PC-3 (cell line): Measurements from ENCODE around the gene CPN1. TPM values are rescaled to one million over a fixed set of nuclear protein-coding genes. Genes with fewer than 3 reads are reported as not detected.
"Not testable (repeated sequence)": the region's sequence is repeated elsewhere in the genome, so short reads cannot be mapped to it uniquely, and the experiment has no call there.

ENCODE experiments used
- ATAC-seq: fragments of 200-7000 bp; cut with Tn5 transposase; 2 replicates; pipeline ENCODE4 v1.9.1; 2020; ENCODE audit warnings: mild to moderate bottlenecking, moderate library complexity
- BruUV-seq: library from RNA; stranded (reverse); fragments of 400-500 nt; replicated peaks from 2 replicates; lab custom pipeline; 2021; lab: Mats Ljungman, UMichigan
- CTCF ChIA-PET: fragments of 300-600 bp; sonication (Branson Sonifier 250); formaldehyde crosslinking; loops from one replicate; lab custom pipeline; 2022; ENCODE audit warnings: antibody characterized with exemption; lab: Charles Lee
- POLR2A ChIA-PET: fragments of 300-600 bp; sonication (Branson Sonifier 250); formaldehyde crosslinking; loops from one replicate; lab custom pipeline; 2022; ENCODE audit warnings: antibody characterized with exemption; ENCODE audit not compliant: unreplicated experiment; lab: Charles Lee
- DNase-seq: peaks from one replicate; pipeline ENCODE4 v3.0.0-alpha.2; 2015
- H2AFZ ChIP-seq: fragments of 300-600 bp; sonication (generic); 2 replicates; pipeline ENCODE4 v1.6.0; 2016; ENCODE audit warnings: antibody characterized with exemption, low read length
- H3F3A ChIP-seq: fragments of 300-600 bp; sonication (generic); one replicate; pipeline ENCODE4 v1.6.0; 2017; ENCODE audit warnings: antibody characterized with exemption, low read length, control low read depth, mild to moderate bottlenecking; ENCODE audit not compliant: unreplicated experiment
- H3K27ac ChIP-seq: fragments of 300-600 bp; sonication (generic); 2 replicates; pipeline ENCODE4 v1.5.1; 2016; ENCODE audit warnings: mild to moderate bottlenecking, low read length
- H3K27me3 ChIP-seq: fragments of 300-600 bp; sonication (generic); 2 replicates; pipeline ENCODE4 v1.6.1; 2016; ENCODE audit warnings: low read length, mixed read lengths
- H3K36me3 ChIP-seq: fragments of 300-600 bp; sonication (generic); 2 replicates; pipeline ENCODE4 v1.6.1; 2016; ENCODE audit warnings: low read depth, mixed run types, low read length, mixed read lengths
- H3K4me1 ChIP-seq: fragments of 300-600 bp; sonication (generic); 2 replicates; pipeline ENCODE4 v1.5.1; 2016; ENCODE audit warnings: low read length; ENCODE audit not compliant: insufficient read depth
- H3K4me2 ChIP-seq: fragments of 300-600 bp; sonication (generic); 2 replicates; pipeline ENCODE4 v1.6.0; 2016; ENCODE audit warnings: low read length
- H3K4me3 ChIP-seq: fragments of 300-600 bp; sonication (generic); 2 replicates; pipeline ENCODE4 v1.5.1; 2016; ENCODE audit warnings: mild to moderate bottlenecking, low read length, mixed read lengths
- H3K79me2 ChIP-seq: fragments of 300-600 bp; sonication (generic); 2 replicates; pipeline ENCODE4 v1.6.1; 2017; ENCODE audit warnings: low read length, mixed read lengths
- H3K9ac ChIP-seq: fragments of 300-600 bp; sonication (generic); 2 replicates; pipeline ENCODE4 v1.6.0; 2016; ENCODE audit warnings: mild to moderate bottlenecking, low read length
- H3K9me2 ChIP-seq: fragments of 300-600 bp; sonication (generic); replicated peaks from 2 replicates; pipeline ENCODE4 v1.6.1; 2016; ENCODE audit warnings: mixed run types, low read length, mixed read lengths
- H3K9me3 ChIP-seq: fragments of 300-600 bp; sonication (generic); 2 replicates; pipeline ENCODE4 v1.6.1; 2016; ENCODE audit warnings: low read length, mixed read lengths
- H4K20me1 ChIP-seq: fragments of 300-600 bp; sonication (generic); 2 replicates; pipeline ENCODE4 v1.6.1; 2016; ENCODE audit warnings: low read length, mixed read lengths
- EZH2 ChIP-seq: fragments of 300-600 bp; sonication (generic); IDR thresholded peaks from one replicate; pipeline ENCODE4 v1.6.1; 2017; ENCODE audit warnings: antibody characterized with exemption, mild to moderate bottlenecking, low read length; ENCODE audit not compliant: unreplicated experiment
- EZH2phosphoT487 ChIP-seq: fragments of 300-600 bp; sonication (generic); IDR thresholded peaks from 2 replicates; pipeline ENCODE4 v1.6.1; 2018; ENCODE audit warnings: mild to moderate bottlenecking, antibody characterized with exemption, low read length, borderline replicate concordance
- intact Hi-C: fragments of 100-400 bp; cut with micrococcal nuclease; formaldehyde crosslinking; loops from 2 replicates; pipeline ENCODE4 v1.9.0; 2023
- total RNA-seq: library from RNA; depleted of rRNA; stranded (reverse); fragments of >200 nt; gene quantifications from 2 replicates; pipeline ENCODE4 v1.2.3, GENCODE V29; 2014
- TF ChIP-seq, protein P1 (sequence below): fragments of 300-600 bp; sonication (generic); conservative IDR thresholded peaks from 2 replicates; pipeline ENCODE4 v1.5.1; 2017; ENCODE audit warnings: antibody characterized with exemption, low read depth, mild to moderate bottlenecking, low read length

The CPN1 gene
- total RNA-seq, 1 experiment from 2014 or later = not detected

DNA sequence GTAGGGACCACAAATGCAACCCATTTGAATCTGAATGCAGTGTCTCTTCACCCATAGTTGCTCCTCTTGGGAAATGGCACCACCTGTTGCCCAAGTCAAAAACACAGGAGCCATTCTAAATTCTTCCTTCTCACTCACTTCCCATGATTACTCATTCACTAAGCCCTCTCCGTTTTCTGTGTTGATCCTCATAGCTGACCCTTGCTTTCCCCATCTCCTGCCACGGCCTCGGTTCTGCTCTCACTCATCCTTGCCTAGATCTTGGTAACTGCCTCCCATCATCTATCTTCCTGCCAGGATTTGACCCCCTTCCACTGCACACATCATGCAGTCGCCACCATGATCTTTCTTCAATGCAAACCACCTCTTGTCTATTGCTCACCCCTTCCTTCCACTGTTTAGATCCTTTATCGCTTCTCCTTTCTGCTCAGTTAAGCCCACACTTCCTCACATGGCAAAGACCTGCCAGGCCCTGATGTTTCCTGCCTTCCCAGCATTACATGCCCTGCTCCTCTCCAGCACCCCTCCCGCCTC, 19.0 kb upstream of the CPN1 start:
- intact Hi-C loops = loop anchor here (1.0 kb wide), 1 partner anchor 254 kb away; no protein-coding TSS in a partner anchor
- no peaks in the 10 kb centered on the region for H3F3A ChIP-seq
- no peaks in the 10 kb centered on the region for H4K20me1 ChIP-seq
- TF ChIP-seq, protein P1, sequence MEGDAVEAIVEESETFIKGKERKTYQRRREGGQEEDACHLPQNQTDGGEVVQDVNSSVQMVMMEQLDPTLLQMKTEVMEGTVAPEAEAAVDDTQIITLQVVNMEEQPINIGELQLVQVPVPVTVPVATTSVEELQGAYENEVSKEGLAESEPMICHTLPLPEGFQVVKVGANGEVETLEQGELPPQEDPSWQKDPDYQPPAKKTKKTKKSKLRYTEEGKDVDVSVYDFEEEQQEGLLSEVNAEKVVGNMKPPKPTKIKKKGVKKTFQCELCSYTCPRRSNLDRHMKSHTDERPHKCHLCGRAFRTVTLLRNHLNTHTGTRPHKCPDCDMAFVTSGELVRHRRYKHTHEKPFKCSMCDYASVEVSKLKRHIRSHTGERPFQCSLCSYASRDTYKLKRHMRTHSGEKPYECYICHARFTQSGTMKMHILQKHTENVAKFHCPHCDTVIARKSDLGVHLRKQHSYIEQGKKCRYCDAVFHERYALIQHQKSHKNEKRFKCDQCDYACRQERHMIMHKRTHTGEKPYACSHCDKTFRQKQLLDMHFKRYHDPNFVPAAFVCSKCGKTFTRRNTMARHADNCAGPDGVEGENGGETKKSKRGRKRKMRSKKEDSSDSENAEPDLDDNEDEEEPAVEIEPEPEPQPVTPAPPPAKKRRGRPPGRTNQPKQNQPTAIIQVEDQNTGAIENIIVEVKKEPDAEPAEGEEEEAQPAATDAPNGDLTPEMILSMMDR = peak; percentile 57
- TF ChIP-seq EZH2phosphoT487 (no peak), EZH2 (no peak)
- H3K9ac ChIP-seq = no peak overlapping the region
- H3K4me1 ChIP-seq = peaks cover 11% of the 10 kb centered on the region
- ATAC-seq = peak; percentile 65; the same call in 1 of the 2 replicates
- no peaks in the 10 kb centered on the region for H3K36me3 ChIP-seq
- no peaks in the 10 kb centered on the region for H3K9me2 ChIP-seq
- H3K27me3 ChIP-seq = no peaks in the 10 kb centered on the region
- peak; percentile 55 for DNase-seq
- no peak overlapping the region for H3K4me3 ChIP-seq
- ChIA-PET POLR2A (no interaction called here), CTCF (no interaction called here)
- no peaks in the 10 kb centered on the region for H3K79me2 ChIP-seq
- BruUV-seq = no TSS peak
- H3K9me3 ChIP-seq = no peaks in the 10 kb centered on the region
- H2AFZ ChIP-seq = peak overlapping the region; percentile 52
- no peak overlapping the region for H3K27ac ChIP-seq
- peak overlapping the region; percentile 40; the same call in 1 of the 2 replicates for H3K4me2 ChIP-seq

DNA sequence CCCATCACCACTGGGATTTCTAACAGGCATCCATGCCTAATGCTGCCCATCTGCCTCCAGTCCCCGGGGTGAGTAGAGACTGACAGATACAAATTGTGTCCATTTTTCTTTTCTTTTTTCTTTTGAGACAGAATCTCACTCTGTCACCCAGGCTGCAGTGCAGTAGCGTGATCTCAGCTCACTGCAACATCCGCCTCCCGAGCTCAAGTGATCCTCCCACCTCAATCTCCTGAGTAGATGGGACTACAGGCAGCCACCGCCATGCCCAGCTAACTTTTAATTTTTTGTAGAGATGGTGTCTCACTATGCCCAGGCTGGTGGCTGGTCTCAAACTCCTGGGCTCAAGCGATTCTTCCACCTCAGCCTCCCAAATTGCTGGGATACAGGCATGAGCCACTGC, 7.6 kb upstream of the CPN1 start:
- no peaks in the 10 kb centered on the region for H3K9me2 ChIP-seq
- TF ChIP-seq EZH2phosphoT487 = no peak
- no peak for TF ChIP-seq EZH2
- TF ChIP-seq, protein P1 = no peak
- no peaks in the 10 kb centered on the region for H3K9me3 ChIP-seq
- no peaks in the 10 kb centered on the region for H4K20me1 ChIP-seq
- H3K27me3 ChIP-seq = no peaks in the 10 kb centered on the region
- BruUV-seq = no TSS peak
- H3K27ac ChIP-seq = no peak overlapping the region
- H3F3A ChIP-seq = no peaks in the 10 kb centered on the region
- H3K79me2 ChIP-seq = no peaks in the 10 kb centered on the region
- no peak overlapping the region for H3K4me2 ChIP-seq
- no peak overlapping the region for H3K9ac ChIP-seq
- DNase-seq (no peak), ATAC-seq (no peak)
- intact Hi-C loops = no loop called here
- H3K4me1 ChIP-seq = no peaks in the 10 kb centered on the region
- no peaks in the 10 kb centered on the region for H3K36me3 ChIP-seq
- ChIA-PET POLR2A (no interaction called here), CTCF (no interaction called here)
- H2AFZ ChIP-seq = no peak overlapping the region
- H3K4me3 ChIP-seq = no peak overlapping the region

DNA sequence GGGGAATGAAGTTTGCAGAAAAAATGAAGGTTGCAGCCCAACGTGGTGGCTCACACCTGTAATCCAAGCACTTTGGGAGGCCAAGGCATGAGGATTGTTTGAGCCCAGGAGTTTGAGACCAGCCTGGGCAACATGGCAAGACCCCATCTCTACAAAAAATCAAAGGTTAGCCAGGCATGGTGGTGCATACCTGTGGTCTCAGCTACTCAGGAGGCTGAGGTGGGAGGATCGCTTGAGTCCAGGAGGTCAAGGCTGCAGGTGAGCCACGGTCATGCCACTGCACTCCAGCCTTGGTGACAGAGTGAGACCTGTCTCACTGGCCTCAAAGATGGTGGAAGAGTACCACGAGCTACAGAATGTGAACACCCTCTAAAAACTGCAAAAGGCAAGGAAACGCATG, 5.0 kb upstream of the CPN1 start:
- H3K27ac ChIP-seq, H3K36me3 ChIP-seq, POLR2A ChIA-PET, H2AFZ ChIP-seq, H3K27me3 ChIP-seq, CTCF ChIA-PET, H3K4me2 ChIP-seq, H3K9ac ChIP-seq, BruUV-seq, DNase-seq, ATAC-seq, intact Hi-C loops, H3K9me2 ChIP-seq, H3K79me2 ChIP-seq, H3K9me3 ChIP-seq, H3K4me1 ChIP-seq, H3K4me3 ChIP-seq, H3F3A ChIP-seq, H4K20me1 ChIP-seq: not testable (repeated sequence)
